H1 (cell line): ENCODE data around the gene GRIK1. TPM values are rescaled to one million over a fixed set of nuclear protein-coding genes. Genes with fewer than 3 reads are reported as not detected.

ENCODE experiments used
- CBX8 ChIP-seq: fragments of 300-800, 300-1000 bp; sonication (generic); IDR thresholded peaks from 2 replicates; pipeline ENCODE4 v1.7.1; 2016; ENCODE audit warnings: low read depth, low read length, borderline replicate concordance
- SIRT6 ChIP-seq: IDR thresholded peaks from one replicate; pipeline ENCODE4 v1.7.1; 2012; ENCODE audit warnings: low read length, inconsistent platforms
- polyA plus RNA-seq, 7 experiments: library from polyadenylated mRNA; depleted of rRNA in 3 of 7; stranded (reverse) in 5 of 7; unstranded in 2 of 7; fragments of >200 nt in 5 of 7; fragments of 200-250 nt in 2 of 7; gene quantifications; 1 replicate in 5 of 7; 2 replicates in 1 of 7; 4 replicates in 1 of 7; pipeline versions ENCODE4 v1.2.1 to v1.2.3, GENCODE V29; 2011 to 2013; ENCODE audit warnings: missing spikeins in 2 of 7, mixed read lengths in 2 of 7
- total RNA-seq: library from RNA; stranded (reverse); fragmentation: NEBNext Ultra II Directional; extraction: Animal tissue kit (Norgen Biotek cat#: 25700); gene quantifications from 2 replicates; pipeline ENCODE4 v1.2.1, GENCODE V29; 2021
- TF ChIP-seq, protein P1 (sequence below), 3 experiments: IDR thresholded peaks; 1 replicate in 2 of 3; 2 replicates in 1 of 3; pipeline versions ENCODE4 v1.5.1 to v1.6.1; 2011; ENCODE audit warnings: low read length in 3 of 3, mild to moderate bottlenecking in 3 of 3, inconsistent platforms in 2 of 3, low read depth in 1 of 3, moderate library complexity in 1 of 3; ENCODE audit not compliant: insufficient read depth in 1 of 3; ENCODE audit errors: control extremely low read depth in 1 of 3

Gene GRIK1
- total and polyA plus RNA-seq, 2 of the 8 experiments (the other 6 are each of a cell fraction or from before 2014, with no cell fraction given): 0.11 to 0.32 TPM

DNA sequence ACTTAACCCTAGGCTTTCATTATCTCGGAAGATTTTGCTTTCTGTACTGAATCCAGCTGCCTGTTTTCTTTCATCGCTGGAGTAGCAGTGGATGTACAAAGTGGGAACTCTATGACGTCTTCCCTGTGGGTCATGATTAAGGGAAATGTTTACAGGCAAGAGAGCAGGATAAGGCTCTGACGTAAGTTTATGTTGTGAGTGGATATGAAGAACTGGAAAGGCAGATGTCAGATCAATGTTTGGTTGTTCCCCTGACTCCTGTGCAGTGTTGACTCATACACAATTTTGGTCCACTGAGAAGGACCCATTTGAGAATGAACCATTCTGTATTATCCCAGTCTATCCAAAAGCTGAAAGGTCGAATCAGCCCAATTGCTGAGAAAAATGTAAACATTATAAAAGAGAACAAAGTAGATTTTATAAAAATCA is 292.4 kb downstream of the GRIK1 start (continued):
- TF ChIP-seq SIRT6: no peak
- TF ChIP-seq, protein P1, sequence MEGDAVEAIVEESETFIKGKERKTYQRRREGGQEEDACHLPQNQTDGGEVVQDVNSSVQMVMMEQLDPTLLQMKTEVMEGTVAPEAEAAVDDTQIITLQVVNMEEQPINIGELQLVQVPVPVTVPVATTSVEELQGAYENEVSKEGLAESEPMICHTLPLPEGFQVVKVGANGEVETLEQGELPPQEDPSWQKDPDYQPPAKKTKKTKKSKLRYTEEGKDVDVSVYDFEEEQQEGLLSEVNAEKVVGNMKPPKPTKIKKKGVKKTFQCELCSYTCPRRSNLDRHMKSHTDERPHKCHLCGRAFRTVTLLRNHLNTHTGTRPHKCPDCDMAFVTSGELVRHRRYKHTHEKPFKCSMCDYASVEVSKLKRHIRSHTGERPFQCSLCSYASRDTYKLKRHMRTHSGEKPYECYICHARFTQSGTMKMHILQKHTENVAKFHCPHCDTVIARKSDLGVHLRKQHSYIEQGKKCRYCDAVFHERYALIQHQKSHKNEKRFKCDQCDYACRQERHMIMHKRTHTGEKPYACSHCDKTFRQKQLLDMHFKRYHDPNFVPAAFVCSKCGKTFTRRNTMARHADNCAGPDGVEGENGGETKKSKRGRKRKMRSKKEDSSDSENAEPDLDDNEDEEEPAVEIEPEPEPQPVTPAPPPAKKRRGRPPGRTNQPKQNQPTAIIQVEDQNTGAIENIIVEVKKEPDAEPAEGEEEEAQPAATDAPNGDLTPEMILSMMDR (IDR thresholded peaks at IDR 0.05; ENCODE audit: control extremely low read depth in 1 of 3, insufficient read depth in 1 of 3, low read depth in 1 of 3, low read length in 3 of 3): no peak
- TF ChIP-seq CBX8: no peak
